HT-29 (cell line): ENCODE measurements around the gene CTNNA1. TPM values are rescaled to one million over a fixed set of nuclear protein-coding genes. Genes with fewer than 3 reads are reported as not detected.

ENCODE experiments used
- DNase-seq: peaks from one replicate; pipeline ENCODE4 v3.0.0-alpha.2; 2015; ENCODE audit warnings: low spot score
- total RNA-seq: library from RNA; depleted of rRNA; stranded (reverse); fragments of >200 nt; shearing (Covaris generic); gene quantifications from 2 replicates; pipeline ENCODE4 v1.2.3, GENCODE V29; 2014

CTNNA1 gene
- total RNA-seq, 1 experiment from 2014 or later: 416 TPM

- no peak for DNase-seq
Measured at GRCh38 chr5:138948471-138949222, 195.4 kb downstream of the CTNNA1 start.

DNA sequence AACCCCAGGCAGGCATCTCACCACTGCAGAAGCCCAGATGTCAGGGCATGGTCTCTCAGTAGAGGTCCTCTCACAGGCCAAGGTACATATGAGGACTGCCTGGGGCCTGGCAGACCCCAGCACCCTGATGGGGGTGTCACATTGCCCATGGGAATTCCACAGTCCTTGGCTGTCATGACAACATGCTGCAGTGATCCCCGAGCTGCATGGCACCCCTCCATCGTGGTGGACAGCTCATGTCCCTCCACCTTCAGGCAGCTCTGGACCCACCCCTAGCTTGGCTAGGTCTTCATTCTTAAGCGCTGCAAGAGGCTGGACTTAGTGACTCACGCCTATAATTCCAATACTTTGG is 196.0 kb downstream of the CTNNA1 start:
- DNase-seq: no peak

DNA sequence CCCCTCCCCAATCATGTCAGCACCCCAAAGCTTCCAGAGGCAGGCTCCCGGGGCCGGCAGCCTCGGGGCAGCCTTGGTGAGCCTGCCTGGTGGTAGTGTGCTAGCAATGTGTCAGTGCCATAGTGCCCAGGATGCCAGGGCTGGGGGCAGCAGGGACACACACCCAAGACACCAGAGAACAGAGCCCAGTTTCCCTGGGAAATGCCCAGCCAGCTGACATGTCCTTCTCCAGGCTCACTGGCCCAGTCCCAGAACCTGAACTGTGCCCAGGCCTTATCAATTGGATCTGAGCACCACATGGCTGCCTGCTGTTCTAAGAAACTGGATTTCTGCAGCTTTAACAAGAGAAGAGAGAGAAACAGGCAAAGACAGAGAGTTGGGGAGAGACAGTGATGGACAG is 196.8 kb downstream of the CTNNA1 start:
- DNase-seq: no peak

DNA sequence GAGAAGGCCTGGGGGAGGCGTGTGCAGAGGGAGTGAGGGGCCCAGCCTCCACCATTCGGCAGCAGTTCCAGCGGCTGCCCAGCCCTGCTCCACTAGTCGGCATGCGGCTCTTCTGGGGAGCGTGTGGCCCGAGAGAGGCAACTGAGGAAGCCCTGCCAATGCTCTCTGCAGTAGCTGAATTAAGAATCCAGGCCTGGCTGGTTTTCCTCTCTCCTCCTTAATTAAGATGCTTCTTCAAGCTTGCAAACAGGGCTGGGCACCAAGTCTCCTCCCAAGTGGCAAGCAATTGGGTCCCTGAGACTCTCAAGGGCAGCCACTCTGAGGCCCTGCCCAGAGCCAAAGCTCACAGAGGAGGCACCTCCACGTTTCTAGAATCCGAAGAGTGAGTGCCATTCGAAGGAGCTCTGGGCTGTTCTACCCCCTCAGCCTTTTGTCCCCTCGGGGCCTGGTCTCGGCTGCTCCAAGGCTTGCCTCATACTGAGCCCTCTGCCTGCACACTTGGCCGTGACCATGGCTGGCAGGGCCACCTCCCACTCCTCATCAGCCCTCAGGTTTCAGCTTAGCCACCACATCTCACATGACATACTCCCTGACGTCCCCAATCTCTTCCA is 197.3 kb downstream of the CTNNA1 start:
- no peak for DNase-seq

DNA sequence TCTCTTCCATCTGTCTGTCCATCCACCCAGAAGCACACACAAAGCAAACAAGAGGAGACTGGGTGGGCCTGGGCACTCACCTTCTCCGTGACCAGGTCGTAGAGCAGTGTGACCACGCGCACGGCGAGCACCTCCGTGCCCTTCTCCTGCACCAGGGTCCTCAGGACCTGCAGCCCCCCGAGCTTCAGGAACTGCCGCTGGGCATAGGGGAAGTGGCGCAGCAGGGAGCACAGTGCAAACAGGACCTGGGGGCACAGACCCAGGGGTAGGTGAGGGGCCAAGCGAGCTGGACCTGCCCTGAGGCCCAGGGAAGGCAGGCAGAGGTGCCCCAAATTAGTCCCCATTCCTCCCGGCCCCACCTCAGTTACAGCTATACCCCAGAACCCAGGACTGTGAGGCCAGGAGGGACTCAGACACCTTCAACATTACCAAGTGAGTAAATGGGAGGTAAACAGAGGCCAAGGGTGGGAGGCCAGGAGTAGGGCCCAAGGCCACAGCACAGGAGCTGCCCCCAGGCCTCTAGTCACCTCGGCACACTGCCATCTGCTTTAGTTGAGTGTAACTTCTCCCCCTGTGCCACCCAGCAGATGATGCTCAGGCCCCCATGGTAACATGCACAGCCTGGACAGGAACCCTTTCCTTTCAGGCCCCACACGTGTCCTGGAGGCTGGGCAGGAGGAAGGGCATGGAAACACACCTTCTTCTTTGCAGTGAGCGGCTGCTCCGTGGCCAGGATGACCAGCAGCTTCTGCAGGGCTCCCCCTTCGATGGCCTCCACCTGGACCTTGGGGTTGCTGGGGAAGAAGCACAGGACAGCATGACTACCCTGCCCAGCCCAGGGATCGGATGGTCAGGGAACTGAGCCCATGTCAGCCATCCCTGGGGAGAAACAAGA is 198.1 kb downstream of the CTNNA1 start:
- no peak for DNase-seq

GRCh38 chr5:138951986-138952735 is 198.9 kb downstream of the CTNNA1 start:
- no peak for DNase-seq

GRCh38 chr5:138952962-138953361 is 199.7 kb downstream of the CTNNA1 start:
- no peak for DNase-seq

DNA sequence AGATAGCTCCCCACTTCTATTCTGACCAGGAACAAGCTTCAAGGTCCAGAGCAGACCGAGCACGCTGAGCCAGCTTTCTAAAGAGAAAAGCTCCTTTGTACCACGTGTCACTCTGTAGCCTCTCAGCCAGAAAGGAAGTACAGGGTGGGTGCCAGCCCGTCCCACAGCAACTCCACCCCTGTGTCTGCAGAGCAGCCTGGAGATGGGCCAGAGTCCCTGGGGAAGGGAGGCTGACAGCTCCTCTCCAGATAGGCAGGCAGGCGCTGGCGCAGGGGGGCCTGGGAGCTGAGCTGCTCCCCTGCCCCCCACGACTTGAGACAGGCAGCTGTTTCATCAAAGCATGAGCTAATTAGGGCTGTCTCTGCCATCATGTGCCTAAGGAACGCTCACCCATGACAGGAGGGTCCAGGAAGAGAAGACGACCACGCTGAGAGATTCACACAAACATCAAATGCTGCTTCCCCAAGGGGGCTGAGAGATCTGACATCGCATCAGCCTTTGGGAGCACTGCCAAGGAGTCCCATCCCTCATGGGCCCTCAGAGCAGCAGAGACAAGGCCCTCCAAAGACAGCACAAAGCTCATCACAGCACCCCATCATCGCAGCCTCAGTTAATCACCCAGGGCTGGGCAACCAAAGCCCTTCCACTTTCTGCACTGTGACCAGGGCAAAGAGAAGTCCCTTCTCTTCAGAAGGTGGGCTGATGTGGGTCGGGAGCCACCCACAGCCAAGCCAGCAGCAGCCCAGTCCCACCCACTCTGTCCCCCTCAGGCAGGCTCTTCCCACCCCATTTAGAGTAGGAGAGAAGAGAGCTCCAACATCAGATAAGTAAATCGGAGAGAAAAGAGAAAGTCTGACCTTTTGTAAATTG is 200.4 kb downstream of the CTNNA1 start:
- DNase-seq: peak; percentile 64

DNA sequence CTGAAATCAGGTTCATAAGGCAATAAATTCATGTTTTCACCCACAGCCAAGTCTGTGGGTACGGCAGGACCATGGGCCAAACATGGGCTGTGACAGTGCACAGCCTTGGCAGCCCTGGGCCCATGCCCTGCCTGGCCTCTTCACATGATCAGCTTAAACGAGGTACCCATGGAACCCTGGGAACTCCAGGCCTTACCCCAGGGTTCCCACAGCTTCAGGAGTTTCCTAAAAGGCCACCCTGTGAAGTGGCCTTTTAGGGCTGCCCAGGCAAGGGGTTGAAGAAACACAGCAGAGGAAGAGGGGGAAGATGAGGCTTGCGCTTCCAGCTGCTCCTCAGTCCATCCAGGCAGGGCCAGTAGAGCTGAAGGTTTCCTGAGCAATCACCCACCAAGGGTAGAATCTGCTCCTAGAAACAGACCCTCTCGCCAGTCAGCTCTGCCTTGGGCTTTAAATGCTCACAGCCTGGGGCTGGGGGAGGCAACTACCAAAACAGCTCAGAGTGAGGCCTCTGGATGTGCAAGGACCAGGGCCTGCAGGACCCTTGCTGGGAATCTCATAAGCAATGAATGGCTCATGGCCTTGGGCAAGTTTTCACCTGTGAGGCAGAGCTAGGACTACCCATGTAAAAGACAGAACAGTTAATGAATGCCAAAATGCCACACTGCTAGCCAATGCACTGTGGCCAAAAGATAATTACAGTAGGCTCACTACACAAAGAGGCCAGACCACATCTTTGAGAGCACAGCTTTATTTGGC is 201.2 kb downstream of the CTNNA1 start:
- no peak for DNase-seq

- DNase-seq: no peak
Measured at GRCh38 chr5:138955013-138955660, 201.9 kb downstream of the CTNNA1 start.

DNA sequence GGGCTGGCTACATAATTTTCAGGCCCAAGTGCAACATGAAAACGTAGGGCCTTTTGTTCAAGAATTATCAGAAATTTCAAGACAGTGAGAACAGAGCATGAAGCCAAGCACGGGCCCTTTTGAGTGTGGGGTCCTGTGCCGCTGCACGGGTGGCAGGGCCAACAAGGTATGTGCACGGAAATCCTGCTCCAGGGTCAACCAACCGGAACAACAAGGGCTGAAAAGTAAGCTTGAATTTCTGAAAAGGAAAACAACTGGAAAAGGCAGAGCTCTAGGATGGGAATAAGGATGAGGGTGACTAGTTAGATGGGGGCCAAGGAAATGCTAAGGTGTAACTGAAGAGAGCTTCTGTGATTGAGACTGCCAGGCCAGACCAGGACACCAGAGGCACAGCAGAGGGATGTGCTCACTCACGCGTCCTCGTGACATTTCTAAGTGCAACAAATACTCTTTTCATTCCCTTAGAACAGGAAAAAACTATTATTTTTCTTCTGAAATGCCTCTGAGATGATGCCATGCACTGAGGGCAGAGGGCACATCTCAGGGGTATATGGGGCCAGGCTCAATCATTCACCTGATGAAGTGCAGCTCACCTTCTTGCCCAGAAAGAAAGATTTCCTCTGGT is 202.6 kb downstream of the CTNNA1 start:
- DNase-seq: no peak

- no peak for DNase-seq
Measured at GRCh38 chr5:138956801-138957200, 203.6 kb downstream of the CTNNA1 start.

DNA sequence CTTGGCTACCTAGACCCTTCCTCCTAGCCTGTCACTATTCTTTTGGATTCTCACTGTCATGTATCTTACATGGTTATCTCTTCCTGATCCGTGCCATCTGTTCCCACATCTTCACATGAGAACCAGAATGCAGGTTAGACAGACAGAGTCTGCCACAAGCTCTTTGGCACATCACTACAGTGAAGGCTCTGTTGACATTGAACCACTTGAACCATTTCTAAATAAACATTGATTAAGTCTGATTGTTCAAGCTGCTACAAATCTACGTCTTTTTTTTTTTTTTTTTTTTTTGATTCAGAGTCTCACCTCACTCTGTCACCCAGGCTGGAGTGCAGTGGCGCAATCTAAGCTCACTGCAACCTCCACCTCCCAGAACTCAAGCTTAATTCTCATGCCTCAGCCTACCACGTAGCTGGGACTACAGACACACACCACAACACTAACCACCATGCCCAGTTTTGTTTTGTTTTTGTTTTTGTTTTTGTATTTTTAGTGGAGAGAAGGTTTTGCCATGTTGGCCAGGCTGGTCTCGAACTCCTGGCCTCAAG is 207.0 kb downstream of the CTNNA1 start:
- no peak for DNase-seq

GRCh38 chr5:138961221-138961620 is 208.0 kb downstream of the CTNNA1 start:
- no peak for DNase-seq

DNA sequence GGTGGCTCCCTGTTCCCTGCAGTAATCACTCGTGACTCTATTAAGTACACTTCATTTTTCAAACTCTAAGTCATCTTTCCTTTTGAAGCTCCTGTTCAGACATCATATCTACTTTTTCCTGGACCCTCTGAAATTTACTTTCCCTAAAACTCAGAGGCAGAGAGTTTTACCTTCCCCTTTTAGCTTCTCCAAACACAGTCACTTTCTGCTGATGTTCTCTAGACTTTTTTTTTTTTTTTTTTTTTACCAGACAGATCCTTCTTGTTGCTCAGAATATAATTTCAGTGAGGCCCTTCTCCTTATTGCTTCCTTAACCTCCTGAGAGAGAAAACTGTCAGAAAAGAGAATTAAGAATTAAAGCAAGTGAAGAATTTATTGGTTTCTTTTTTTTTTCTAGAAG is 208.5 kb downstream of the CTNNA1 start:
- no peak for DNase-seq

DNA sequence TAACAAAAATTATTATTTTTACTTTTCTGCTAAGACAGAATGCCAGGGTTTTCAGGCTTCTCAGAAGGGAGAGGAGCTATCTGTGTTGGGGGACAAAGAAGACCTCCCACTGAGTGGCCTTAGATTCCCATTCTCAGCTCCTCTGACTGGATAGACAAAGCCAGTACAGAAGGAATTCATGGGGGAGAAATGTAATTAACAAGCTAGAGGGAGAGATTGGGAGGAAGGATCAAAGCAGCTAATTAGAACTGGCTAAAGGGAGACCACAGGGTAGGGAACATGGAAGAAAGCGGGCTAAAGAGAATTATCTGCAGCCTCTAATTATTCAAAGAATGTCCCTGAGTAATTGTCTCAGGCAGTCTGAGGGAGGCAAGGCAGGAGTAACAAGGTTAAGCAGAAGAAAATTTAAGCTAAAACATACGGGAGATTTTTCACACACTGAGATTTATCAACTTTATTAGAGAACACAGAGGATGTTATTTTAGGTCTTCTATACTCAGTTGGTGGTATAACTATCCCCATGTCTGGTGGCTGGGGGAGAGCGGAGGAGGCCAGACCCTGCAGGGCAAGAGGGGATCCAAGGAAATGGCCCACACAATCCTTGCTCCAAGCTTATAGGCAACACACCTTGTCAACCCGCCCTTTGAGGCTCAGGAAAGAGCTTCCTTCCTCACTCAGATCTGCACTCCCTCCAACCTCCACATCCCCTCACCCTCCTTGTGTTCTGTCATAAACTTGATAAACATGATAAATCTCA is 209.6 kb downstream of the CTNNA1 start:
- DNase-seq: no peak

- DNase-seq: no peak
Measured at GRCh38 chr5:138963763-138964371, 210.6 kb downstream of the CTNNA1 start.
